SIG-M5 (cell line): ENCODE measurements around the gene AHCYL2.
"Not testable (repeated sequence)": the region's sequence is repeated elsewhere in the genome, so short reads cannot be mapped to it uniquely, and the experiment has no call there.

ENCODE experiments used
- DNase-seq: peaks from one replicate; lab custom pipeline; 2025; lab: John Stamatoyannopoulos, UW

Gene AHCYL2

GRCh38 chr7:129383542-129384132 lies 158.8 kb downstream of the AHCYL2 start:
- DNase-seq, result no peak

DNA sequence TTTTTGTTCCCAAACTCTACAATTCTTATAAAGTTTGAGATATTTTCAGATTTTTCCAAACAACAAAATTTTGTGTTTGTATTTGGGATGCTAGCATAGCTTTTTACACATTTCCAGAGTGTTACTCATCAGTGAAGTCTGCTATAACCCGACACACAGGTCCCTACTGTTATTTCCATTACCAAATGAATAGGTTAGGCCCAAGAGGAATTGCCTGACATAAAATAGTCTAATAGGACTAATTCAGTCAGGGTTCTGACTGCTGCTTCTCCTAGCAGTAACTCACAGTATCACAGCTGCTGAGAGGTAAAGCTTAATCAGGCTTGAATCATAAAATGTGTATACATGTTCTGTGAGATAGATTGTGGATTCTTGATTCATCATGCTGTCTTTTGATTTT lies 160.3 kb downstream of the AHCYL2 start:
- no peak for DNase-seq

DNA sequence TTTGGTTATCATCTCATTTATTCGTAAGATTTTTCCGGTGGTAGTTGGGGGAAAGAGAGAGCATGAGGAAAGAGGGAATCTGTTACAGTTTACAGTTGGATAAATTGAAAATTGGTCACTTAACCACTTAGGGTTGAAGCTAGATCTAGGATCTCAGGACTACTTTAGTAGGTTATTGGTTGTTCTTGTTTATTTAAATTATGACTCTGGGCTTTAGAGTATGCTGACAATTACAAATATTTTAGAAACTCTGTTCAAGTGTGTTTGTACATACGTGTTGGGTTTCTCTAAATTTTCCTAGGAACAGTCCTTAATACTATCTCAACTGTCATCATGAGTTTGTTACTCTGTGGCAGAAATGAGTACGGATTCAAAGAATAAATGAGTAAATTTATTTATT lies 160.8 kb downstream of the AHCYL2 start:
- no peak for DNase-seq

GRCh38 chr7:129386506-129386905 lies 161.7 kb downstream of the AHCYL2 start:
- no peak for DNase-seq

DNA sequence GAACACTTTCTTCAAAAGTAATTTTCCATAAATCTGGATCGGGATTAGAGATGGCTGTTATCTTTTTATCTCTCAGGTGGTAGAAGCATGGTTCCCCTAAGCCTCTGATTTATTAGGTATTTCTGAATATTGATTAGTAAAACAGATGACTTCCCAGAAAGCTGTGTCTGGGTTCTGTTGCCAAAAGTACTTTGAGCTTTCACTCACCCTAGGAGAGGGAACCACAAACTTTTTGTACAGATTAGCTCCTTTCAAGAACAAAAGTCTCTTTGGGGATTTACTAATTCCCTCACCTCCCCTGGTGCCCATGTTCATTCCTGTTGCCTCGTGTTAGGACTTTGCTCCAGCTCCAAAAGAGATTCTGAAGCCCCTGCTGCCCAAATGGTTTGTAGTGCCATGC lies 162.7 kb downstream of the AHCYL2 start:
- no peak for DNase-seq

DNA sequence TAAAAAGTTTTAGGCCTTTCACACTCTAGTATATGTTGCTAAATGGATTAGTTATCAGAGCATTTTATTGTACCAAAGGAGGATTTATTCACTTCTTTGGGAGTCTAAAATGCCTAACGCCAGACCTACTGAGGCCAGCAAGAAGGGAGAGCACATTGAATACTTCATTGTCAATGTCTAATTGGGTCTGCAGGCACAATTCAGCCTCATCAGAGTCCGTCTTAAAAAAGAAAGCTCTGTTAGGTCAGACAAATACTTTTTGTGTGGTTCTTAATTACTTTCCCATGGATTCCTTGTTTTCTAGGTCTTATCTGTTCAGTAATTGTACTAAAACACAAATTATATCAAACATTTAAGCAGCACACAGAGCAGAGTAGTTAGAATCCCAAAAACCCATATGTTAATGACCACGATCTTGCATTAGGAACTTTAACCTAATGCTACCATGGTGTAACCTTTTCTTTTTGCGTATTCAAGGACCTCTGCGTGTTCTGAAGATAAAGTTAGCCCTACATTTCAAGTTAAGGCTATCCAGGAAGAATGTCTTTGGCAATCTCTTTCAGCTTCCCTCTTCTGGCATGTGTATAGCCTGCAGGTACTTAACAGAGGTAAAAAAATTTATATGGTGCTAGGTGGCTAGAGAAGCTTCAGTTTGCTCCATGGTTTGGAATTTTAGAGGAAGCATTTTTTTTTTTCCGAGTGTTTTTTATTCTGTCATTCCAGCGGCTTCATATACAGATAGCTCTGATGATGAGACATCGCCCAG lies 163.7 kb downstream of the AHCYL2 start:
- DNase-seq, result no peak

GRCh38 chr7:129389829-129390228 lies 165.0 kb downstream of the AHCYL2 start:
- no peak for DNase-seq

DNA sequence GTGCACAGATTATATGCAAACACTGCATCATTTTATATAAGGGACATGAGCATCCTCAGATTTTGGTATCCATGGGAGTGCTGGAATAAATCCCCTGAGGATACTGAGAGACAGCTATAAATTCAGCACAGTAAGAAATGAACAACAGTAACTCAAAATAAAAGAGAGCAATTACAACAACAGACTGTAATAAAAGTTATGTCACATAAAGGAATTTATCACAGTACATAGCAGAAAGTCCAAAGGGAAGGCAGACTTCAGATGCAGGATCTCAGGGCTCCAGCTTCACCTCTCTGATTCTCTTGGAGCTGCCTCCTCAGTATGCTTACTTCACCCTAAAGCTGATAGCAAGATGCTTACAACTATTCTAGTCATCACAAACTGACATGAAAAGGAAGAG lies 165.5 kb downstream of the AHCYL2 start:
- DNase-seq, result no peak

- DNase-seq, result no peak
Observed at GRCh38 chr7:129391546-129392171, 166.8 kb downstream of the AHCYL2 start.

- DNase-seq, result no peak
Observed at GRCh38 chr7:129393255-129393654, 168.4 kb downstream of the AHCYL2 start.

DNA sequence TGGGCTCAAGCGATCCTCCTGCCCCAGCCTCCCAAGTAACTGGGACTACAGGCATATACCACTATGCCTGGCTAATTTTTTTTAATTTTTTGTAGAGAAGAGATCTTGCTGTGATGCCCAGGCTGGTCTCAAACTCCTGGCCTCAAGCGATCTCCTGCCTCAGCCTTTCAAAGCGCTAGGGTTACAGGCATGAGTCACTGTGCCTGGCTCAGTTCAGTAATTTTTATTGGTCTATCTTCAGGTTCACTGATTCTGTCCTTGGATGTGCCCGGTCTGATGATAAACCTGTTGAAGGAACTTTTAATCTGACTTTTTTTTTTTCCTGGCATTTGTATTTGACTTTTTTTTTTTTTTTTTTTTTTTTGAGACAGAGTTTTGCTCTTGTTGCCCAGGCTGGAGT lies 169.3 kb downstream of the AHCYL2 start:
- DNase-seq, result no peak

DNA sequence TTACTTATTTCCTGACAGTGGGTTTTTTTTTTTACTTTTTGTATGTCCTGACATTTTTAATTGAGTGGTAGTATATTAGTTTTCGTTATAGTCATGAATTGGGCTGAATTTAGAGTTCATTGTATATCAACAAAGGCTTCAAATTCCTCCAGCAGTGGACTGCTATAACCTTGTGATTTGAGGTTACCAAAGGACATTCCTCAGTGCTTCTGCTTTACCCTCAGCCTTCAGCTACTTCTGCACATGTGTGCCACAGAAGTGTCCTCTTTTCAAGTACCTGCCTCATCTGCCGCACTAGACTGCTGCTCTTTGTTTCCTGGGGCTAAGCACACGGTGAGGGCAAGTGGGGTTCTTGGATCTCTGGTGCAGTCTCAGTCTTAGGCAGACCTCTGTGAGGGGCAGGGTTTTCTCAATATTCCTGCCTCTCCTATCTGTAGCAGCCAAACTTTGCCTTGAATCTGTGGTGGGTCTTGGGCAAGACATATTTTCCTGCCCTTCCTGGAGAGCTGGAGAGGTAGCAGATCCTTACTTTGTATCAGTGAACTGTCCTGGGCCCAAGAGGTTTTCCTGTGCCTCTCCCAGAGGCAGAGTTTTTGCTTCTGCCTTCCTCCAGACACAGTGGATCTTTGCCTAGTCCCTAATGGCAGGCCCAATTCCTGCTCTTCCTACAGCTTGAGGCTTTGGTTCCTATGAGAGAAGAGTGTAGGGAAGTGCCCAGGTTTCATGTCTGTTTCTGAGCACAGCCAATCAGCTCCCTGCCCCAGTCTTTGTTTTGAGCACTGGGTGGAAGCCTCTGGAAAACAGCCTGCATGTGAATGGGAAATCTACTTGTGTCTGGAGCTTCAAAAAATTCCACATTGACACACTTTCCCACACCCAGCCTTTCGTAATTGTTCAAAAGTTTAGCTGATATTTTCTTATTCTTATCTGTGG lies 170.4 kb downstream of the AHCYL2 start:
- no peak for DNase-seq

GRCh38 chr7:129401228-129401966 lies 176.6 kb downstream of the AHCYL2 start:
- peak; percentile 31 for DNase-seq

- no peak for DNase-seq
Observed at GRCh38 chr7:129401967-129402860, 177.4 kb downstream of the AHCYL2 start.

DNA sequence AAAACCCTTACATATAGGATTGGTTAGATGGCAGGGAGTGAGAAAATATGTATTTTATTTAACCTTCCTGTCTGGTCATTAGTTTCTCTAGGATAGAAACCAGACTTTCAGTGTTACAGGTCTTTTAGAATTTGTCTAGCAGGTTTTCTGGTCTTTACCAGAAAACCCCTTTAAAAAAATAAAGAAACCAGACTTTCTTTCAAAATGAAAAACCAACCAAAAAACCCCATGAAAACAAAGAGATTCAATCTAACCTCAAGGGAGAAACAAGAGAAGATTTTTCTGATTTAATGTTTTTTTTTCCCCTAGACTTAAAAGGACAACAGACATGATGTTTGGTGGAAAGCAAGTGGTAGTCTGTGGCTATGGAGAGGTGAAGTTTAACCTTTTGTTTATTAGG lies 180.7 kb downstream of the AHCYL2 start:
- no peak for DNase-seq

DNA sequence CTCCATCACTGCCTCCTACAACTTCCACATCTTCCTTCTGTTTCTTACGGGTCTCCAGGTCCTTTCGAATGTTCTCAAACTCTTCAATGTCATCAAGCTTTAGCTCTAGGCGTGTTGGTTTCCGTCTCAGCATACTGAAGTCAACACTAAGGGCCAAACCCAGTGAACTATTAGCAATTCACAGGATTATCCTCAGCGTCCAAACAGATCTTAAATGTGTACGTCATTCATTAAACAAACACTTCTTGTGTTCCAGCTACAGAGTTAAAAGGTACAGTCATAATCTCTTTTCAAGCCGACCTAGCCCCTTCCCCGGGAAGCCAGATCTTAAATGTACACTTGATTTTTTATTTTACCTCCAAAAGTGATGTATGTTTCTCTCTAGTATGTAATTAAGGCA lies 185.4 kb downstream of the AHCYL2 start:
- DNase-seq, result not testable (repeated sequence)

DNA sequence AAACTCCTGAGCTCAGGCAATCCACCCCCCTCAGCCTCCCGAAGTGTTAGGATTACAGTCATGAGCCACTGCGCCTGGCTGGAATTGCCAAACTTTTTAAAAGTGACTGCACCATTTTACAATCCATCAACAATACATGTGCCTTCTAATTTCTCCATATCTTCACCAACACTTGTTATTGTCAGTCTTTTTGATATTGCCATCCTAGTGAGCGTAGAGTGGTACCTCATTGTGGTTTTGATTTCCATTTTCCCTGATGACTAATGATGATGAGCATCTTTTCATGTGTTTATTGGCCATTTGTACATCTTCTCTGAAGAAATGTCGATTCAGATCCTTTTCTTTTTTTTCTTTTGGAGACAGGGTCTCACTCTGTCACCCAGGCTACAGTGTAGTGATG lies 187.7 kb downstream of the AHCYL2 start:
- DNase-seq, result no peak

- DNase-seq, result no peak
Observed at GRCh38 chr7:129417073-129417472, 192.2 kb downstream of the AHCYL2 start.

- DNase-seq, result no peak
Observed at GRCh38 chr7:129421717-129422250, 197.0 kb downstream of the AHCYL2 start.

DNA sequence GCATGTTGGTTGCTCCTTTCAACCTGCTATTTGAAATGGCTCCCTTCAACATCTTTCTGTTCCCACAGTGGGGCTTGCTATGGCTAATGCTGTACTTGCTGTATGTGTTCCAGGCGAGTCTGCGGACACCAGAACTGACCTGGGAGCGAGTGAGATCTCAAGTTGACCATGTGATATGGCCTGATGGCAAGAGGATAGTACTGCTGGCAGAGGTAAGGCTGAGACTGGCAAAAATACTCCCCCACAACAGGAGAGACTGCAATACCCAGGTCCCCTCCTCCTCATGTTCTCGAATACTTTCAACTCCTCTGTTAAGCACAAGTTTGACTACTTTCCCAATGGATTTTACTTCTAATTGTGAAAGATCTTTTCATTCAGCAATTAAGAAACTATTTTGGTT lies 197.9 kb downstream of the AHCYL2 start:
- DNase-seq, result no peak
